ENCODE data around the gene RXFP1. TPM values are rescaled to one million over a fixed set of nuclear protein-coding genes. Genes with fewer than 3 reads are reported as not detected.

RXFP1 gene
- total RNA-seq, 4 donors from 2014 or later, result not detected

GRCh38 chr4:158636619-158637018 is 114.9 kb downstream of the RXFP1 start:
- Histone ChIP-seq H3K27ac (no peak overlapping the region), H3K4me1 (no peaks in the 10 kb centered on the region), H3K36me3 (no peaks in the 10 kb centered on the region), H3K27me3 (no peaks in the 10 kb centered on the region), H3K9me3 (no peaks in the 10 kb centered on the region), H3K4me3 (no peak overlapping the region)
- intact Hi-C loops (cut with DNase I; ENCODE audit: low total_unique reads) (no loop called here), in situ Hi-C loops (cut with MboI; ENCODE audit: low sequenced_read_pairs in 4 of 4) (loop anchor here in 2 of 4 donors (25.0 kb wide), 1 partner anchor 649 kb away; no protein-coding TSS in a partner anchor)
- TF ChIP-seq POLR2A (IDR thresholded peaks at IDR 0.05) (no peak), CTCF (IDR thresholded peaks at IDR 0.05 in 4 of 5, conservative IDR thresholded peaks at IDR 0.05 in 1 of 5) (no peak)
- ATAC-seq (no peak), DNase-seq (no peak)

- ATAC-seq (no peak), DNase-seq (no peak)
- H3K4me3 ChIP-seq, result no peak overlapping the region
- no peak for TF ChIP-seq POLR2A (IDR thresholded peaks at IDR 0.05)
- no peak for TF ChIP-seq CTCF (IDR thresholded peaks at IDR 0.05 in 4 of 5, conservative IDR thresholded peaks at IDR 0.05 in 1 of 5)
- H3K27ac ChIP-seq, result no peak overlapping the region
- intact Hi-C loops (cut with DNase I; ENCODE audit: low total_unique reads) (no loop called here), in situ Hi-C loops (cut with MboI; ENCODE audit: low sequenced_read_pairs in 4 of 4) (loop anchor here in 2 of 4 donors (25.0 kb wide), 1 partner anchor 657 kb away; no protein-coding TSS in a partner anchor)
- no peaks in the 10 kb centered on the region for H3K36me3 ChIP-seq
- H3K27me3 ChIP-seq, result no peaks in the 10 kb centered on the region
- no peaks in the 10 kb centered on the region for H3K9me3 ChIP-seq
- H3K4me1 ChIP-seq, result no peaks in the 10 kb centered on the region
These were observed 122.7 kb downstream of the RXFP1 start for GRCh38 chr4:158644356-158644755.

- intact Hi-C loops (cut with DNase I; ENCODE audit: low total_unique reads), result no loop called here
- H3K27me3 ChIP-seq, result no peaks in the 10 kb centered on the region
- no peaks in the 10 kb centered on the region for H3K4me1 ChIP-seq
- H3K27ac ChIP-seq, result no peak overlapping the region
- no peak for ATAC-seq
- in situ Hi-C loops (cut with MboI; ENCODE audit: low sequenced_read_pairs in 4 of 4), result loop anchor here in 2 of 4 donors (25.0 kb wide), 1 partner anchor 657 kb away; no protein-coding TSS in a partner anchor
- no peak for DNase-seq
- TF ChIP-seq CTCF (IDR thresholded peaks at IDR 0.05 in 4 of 5, conservative IDR thresholded peaks at IDR 0.05 in 1 of 5), result no peak
- no peak for TF ChIP-seq POLR2A (IDR thresholded peaks at IDR 0.05)
- H3K36me3 ChIP-seq, result no peaks in the 10 kb centered on the region
- no peak overlapping the region for H3K4me3 ChIP-seq
- no peaks in the 10 kb centered on the region for H3K9me3 ChIP-seq
These were observed 123.1 kb downstream of the RXFP1 start for GRCh38 chr4:158644760-158645159.

GRCh38 chr4:158649111-158649680 is 127.5 kb downstream of the RXFP1 start:
- no peak overlapping the region for H3K4me3 ChIP-seq
- H3K4me1 ChIP-seq, result no peaks in the 10 kb centered on the region
- no peaks in the 10 kb centered on the region for H3K9me3 ChIP-seq
- no peaks in the 10 kb centered on the region for H3K36me3 ChIP-seq
- ATAC-seq (no peak), DNase-seq (no peak)
- no peaks in the 10 kb centered on the region for H3K27me3 ChIP-seq
- H3K27ac ChIP-seq, result no peak overlapping the region
- in situ Hi-C loops (cut with MboI; ENCODE audit: low sequenced_read_pairs in 4 of 4), result loop anchor here in 2 of 4 donors (25.0 kb wide), 1 partner anchor 662 kb away; no protein-coding TSS in a partner anchor
- intact Hi-C loops (cut with DNase I; ENCODE audit: low total_unique reads), result no loop called here
- TF ChIP-seq POLR2A (IDR thresholded peaks at IDR 0.05) (no peak), CTCF (IDR thresholded peaks at IDR 0.05 in 4 of 5, conservative IDR thresholded peaks at IDR 0.05 in 1 of 5) (no peak)

- H3K36me3 ChIP-seq, result no peaks in the 10 kb centered on the region
- TF ChIP-seq CTCF (IDR thresholded peaks at IDR 0.05 in 4 of 5, conservative IDR thresholded peaks at IDR 0.05 in 1 of 5), result no peak
- no peak for TF ChIP-seq POLR2A (IDR thresholded peaks at IDR 0.05)
- no peaks in the 10 kb centered on the region for H3K9me3 ChIP-seq
- no peak overlapping the region for H3K27ac ChIP-seq
- DNase-seq, result no peak
- no peaks in the 10 kb centered on the region for H3K4me1 ChIP-seq
- ATAC-seq, result no peak
- no peaks in the 10 kb centered on the region for H3K27me3 ChIP-seq
- in situ Hi-C loops (cut with MboI; ENCODE audit: low sequenced_read_pairs in 4 of 4) (no loop called here), intact Hi-C loops (cut with DNase I; ENCODE audit: low total_unique reads) (no loop called here)
- no peak overlapping the region for H3K4me3 ChIP-seq
These were observed 131.2 kb downstream of the RXFP1 start for GRCh38 chr4:158652920-158653319.
